ENCODE data around the gene SNX8. TPM values are rescaled to one million over a fixed set of nuclear protein-coding genes. Genes with fewer than 3 reads are reported as not detected.

SNX8 gene
- total and polyA plus RNA-seq, 4 donors: 8.7 to 20.8 (median 14.8) TPM

GRCh38 chr7:2211926-2212325, 102.3 kb downstream of the SNX8 start (continued):
- no peak for TF ChIP-seq ZBTB33 (IDR thresholded peaks at IDR 0.05)
- no peak for TF ChIP-seq SP1 (IDR thresholded peaks at IDR 0.05)

GRCh38 chr7:2211259-2211880, 102.9 kb downstream of the SNX8 start:
- WGBS: 95% methylated on average over 15 of the region's 15 CpGs
- H3K36me3 ChIP-seq (ENCODE audit: control insufficient read depth in 4 of 4, insufficient read depth in 3 of 4, low read depth in 1 of 4, low read length in 3 of 4): peaks cover 3 to 56% (median 20%) of the 10 kb centered on the region in 4 donors
- H3K4me1 ChIP-seq (ENCODE audit: control insufficient read depth in 4 of 4, insufficient read depth in 4 of 4, low read length in 3 of 4): no peaks in the 10 kb centered on the region
- H3K4me3 ChIP-seq (ENCODE audit: low read depth in 1 of 3, low read length in 3 of 3): no peak overlapping the region
- TF ChIP-seq HNF4A (conservative IDR thresholded peaks at IDR 0.05): no peak
- TF ChIP-seq REST (IDR thresholded peaks at IDR 0.05): no peak
- TF ChIP-seq JUND (IDR thresholded peaks at IDR 0.05): no peak
- no peak for TF ChIP-seq MAX (IDR thresholded peaks at IDR 0.05)
- no peak for TF ChIP-seq RAD21 (IDR thresholded peaks at IDR 0.05)
- TF ChIP-seq RXRA (IDR thresholded peaks at IDR 0.05): no peak
- no peak for TF ChIP-seq FOXA2 (IDR thresholded peaks at IDR 0.05)
- no peak for TF ChIP-seq NR2F2 (IDR thresholded peaks at IDR 0.05)
- TF ChIP-seq CTCF (IDR thresholded peaks at IDR 0.05; ENCODE audit: low read depth, low read length, missing input control): no peak
- TF ChIP-seq SP1 (IDR thresholded peaks at IDR 0.05): no peak
- TF ChIP-seq GABPA (IDR thresholded peaks at IDR 0.05 in 1 of 2, conservative IDR thresholded peaks at IDR 0.05 in 1 of 2): no peak
- no peak for TF ChIP-seq ZBTB33 (IDR thresholded peaks at IDR 0.05)
- TF ChIP-seq FOXA1 (IDR thresholded peaks at IDR 0.05): no peak
- no peak for TF ChIP-seq EGR1 (IDR thresholded peaks at IDR 0.05; ENCODE audit: low read depth in 2 of 2)
- H3K9ac ChIP-seq (ENCODE audit: low read depth in 1 of 2, low read length in 2 of 2): no peak overlapping the region
- H3K27ac ChIP-seq (ENCODE audit: low read depth in 1 of 2, low read length in 2 of 2): no peak overlapping the region
- no peaks in the 10 kb centered on the region for H3K9me3 ChIP-seq (ENCODE audit: control insufficient read depth in 4 of 4, low read length in 3 of 4)
- H3K27me3 ChIP-seq (ENCODE audit: control insufficient read depth in 4 of 4, insufficient read depth in 4 of 4, low read length in 3 of 4): no peaks in the 10 kb centered on the region
- no peak for DNase-seq (ENCODE audit: low spot score)

All from liver (tissue), 9 donors.